T-helper 17 cell (primary cell): Measurements from ENCODE around the gene C11orf91. TPM values are rescaled to one million over a fixed set of nuclear protein-coding genes. Genes with fewer than 3 reads are reported as not detected.
"Not testable (repeated sequence)": the region's sequence is repeated elsewhere in the genome, so short reads cannot be mapped to it uniquely, and the experiment has no call there.

Source experiments
- ATAC-seq: fragments of 150-1000 bp; cut with Tn5 transposase; 2 replicates; pipeline ENCODE4 v1.10.0; 2021; ENCODE audit warnings: mild to moderate bottlenecking, moderate library complexity
- DNase-seq, 3 donors: peaks; one replicate each; pipeline versions ENCODE4 v3.0.0 to v3.0.0-alpha.2; 2020 to 2021
- H3K9me3 ChIP-seq: one replicate; pipeline ENCODE4 v1.7.0; 2013; ENCODE audit warnings: low read length, mild to moderate bottlenecking; ENCODE audit not compliant: control insufficient read depth, poor library complexity, severe bottlenecking
- H3K27ac Mint-ChIP-seq: one replicate; pipeline ENCODE4 v1.8.0; 2022; ENCODE audit warnings: mild to moderate bottlenecking, moderate library complexity, mixed read lengths
- H3K27me3 Mint-ChIP-seq: one replicate; pipeline ENCODE4 v1.8.0; 2022; ENCODE audit warnings: mixed read lengths
- H3K36me3 Mint-ChIP-seq: one replicate; pipeline ENCODE4 v1.8.0; 2022; ENCODE audit warnings: low read depth, mixed read lengths
- H3K4me1 Mint-ChIP-seq: one replicate; pipeline ENCODE4 v1.8.0; 2022; ENCODE audit warnings: mild to moderate bottlenecking, mixed read lengths
- H3K4me3 Mint-ChIP-seq: one replicate; pipeline ENCODE4 v1.8.0; 2022; ENCODE audit warnings: mild to moderate bottlenecking, moderate library complexity, mixed read lengths
- total RNA-seq, 4 donors: library from RNA in 2 of 4; stranded (reverse) in 2 of 4; gene quantifications; one replicate each; pipeline ENCODE4 v1.2.3 and lab custom pipeline; 2022 to 2026

Gene C11orf91
- total RNA-seq, 2 donors from 2014 or later: not detected

GRCh38 chr11:33687733-33688479, 12.7 kb downstream of the C11orf91 start:
- no peak overlapping the region for H3K27ac Mint-ChIP-seq
- no peaks in the 10 kb centered on the region for H3K9me3 ChIP-seq
- H3K4me1 Mint-ChIP-seq: peaks cover 5% of the 10 kb centered on the region
- H3K4me3 Mint-ChIP-seq: no peak overlapping the region
- DNase-seq: no peak
- H3K27me3 Mint-ChIP-seq: peaks cover 76% of the 10 kb centered on the region
- ATAC-seq: no peak
- H3K36me3 Mint-ChIP-seq: peaks cover 2% of the 10 kb centered on the region

- Mint-ChIP-seq H3K27ac (no peak overlapping the region), H3K27me3 (peaks cover 77% of the 10 kb centered on the region), H3K36me3 (peaks cover 2% of the 10 kb centered on the region), H3K4me3 (no peak overlapping the region), H3K4me1 (peaks cover 5% of the 10 kb centered on the region)
- H3K9me3 ChIP-seq: no peaks in the 10 kb centered on the region
- ATAC-seq (no peak), DNase-seq (no peak)
Observed at GRCh38 chr11:33685082-33685481, 15.5 kb downstream of the C11orf91 start.

- Mint-ChIP-seq H3K4me3 (no peak overlapping the region), H3K27ac (no peak overlapping the region), H3K27me3 (peaks cover 75% of the 10 kb centered on the region), H3K4me1 (peaks cover 5% of the 10 kb centered on the region), H3K36me3 (peaks cover 2% of the 10 kb centered on the region)
- ATAC-seq (no peak), DNase-seq (no peak)
- no peaks in the 10 kb centered on the region for H3K9me3 ChIP-seq
Observed at GRCh38 chr11:33684003-33684706, 16.5 kb downstream of the C11orf91 start.

- ATAC-seq (no peak), DNase-seq (no peak)
- Mint-ChIP-seq H3K27ac (no peak overlapping the region), H3K36me3 (peaks cover 2% of the 10 kb centered on the region), H3K27me3 (peaks cover 68% of the 10 kb centered on the region), H3K4me1 (peaks cover 5% of the 10 kb centered on the region), H3K4me3 (no peak overlapping the region)
- no peaks in the 10 kb centered on the region for H3K9me3 ChIP-seq
Observed at GRCh38 chr11:33682446-33682845, 18.2 kb downstream of the C11orf91 start.

- Mint-ChIP-seq H3K27ac (no peak overlapping the region), H3K36me3 (peaks cover 2% of the 10 kb centered on the region), H3K27me3 (peaks cover 68% of the 10 kb centered on the region), H3K4me3 (no peak overlapping the region), H3K4me1 (peaks cover 5% of the 10 kb centered on the region)
- DNase-seq (no peak), ATAC-seq (no peak)
- H3K9me3 ChIP-seq: no peaks in the 10 kb centered on the region
Observed at GRCh38 chr11:33682019-33682418, 18.6 kb downstream of the C11orf91 start.

GRCh38 chr11:33678616-33679015, 22.0 kb downstream of the C11orf91 start:
- not testable (repeated sequence) for H3K4me1 Mint-ChIP-seq, H3K4me3 Mint-ChIP-seq

GRCh38 chr11:33674035-33674814, 26.4 kb downstream of the C11orf91 start:
- no peak for DNase-seq
- H3K36me3 Mint-ChIP-seq: no peaks in the 10 kb centered on the region
- peaks cover 40% of the 10 kb centered on the region for H3K27me3 Mint-ChIP-seq
- H3K27ac Mint-ChIP-seq: no peak overlapping the region
- H3K4me3 Mint-ChIP-seq: no peak overlapping the region
- no peak for ATAC-seq
- H3K9me3 ChIP-seq: no peaks in the 10 kb centered on the region
- H3K4me1 Mint-ChIP-seq: no peaks in the 10 kb centered on the region

More at GRCh38 chr11:33678616-33679015, 22.0 kb downstream of the C11orf91 start:
- H3K9me3 ChIP-seq, DNase-seq, H3K27ac Mint-ChIP-seq, H3K36me3 Mint-ChIP-seq, ATAC-seq: not testable (repeated sequence)
- peaks cover 42% of the 10 kb centered on the region for H3K27me3 Mint-ChIP-seq

- DNase-seq (no peak), ATAC-seq (no peak)
- H3K9me3 ChIP-seq: no peaks in the 10 kb centered on the region
- Mint-ChIP-seq H3K27me3 (peaks cover 56% of the 10 kb centered on the region), H3K36me3 (no peaks in the 10 kb centered on the region), H3K27ac (no peak overlapping the region), H3K4me1 (no peaks in the 10 kb centered on the region), H3K4me3 (no peak overlapping the region)
Observed at GRCh38 chr11:33672273-33672672, 28.4 kb downstream of the C11orf91 start.

GRCh38 chr11:33670250-33671011, 30.2 kb downstream of the C11orf91 start:
- DNase-seq: no peak
- Mint-ChIP-seq H3K4me3 (no peak overlapping the region), H3K27ac (no peak overlapping the region), H3K27me3 (peaks cover 63% of the 10 kb centered on the region), H3K4me1 (peaks cover under 1% of the 10 kb centered on the region), H3K36me3 (peaks cover 2% of the 10 kb centered on the region)
- no peak for ATAC-seq
- no peaks in the 10 kb centered on the region for H3K9me3 ChIP-seq

GRCh38 chr11:33669598-33670249, 30.9 kb downstream of the C11orf91 start:
- H3K4me3 Mint-ChIP-seq: no peak overlapping the region
- ATAC-seq (no peak), DNase-seq (no peak)
- no peak overlapping the region for H3K27ac Mint-ChIP-seq
- H3K36me3 Mint-ChIP-seq: peaks cover 2% of the 10 kb centered on the region
- peaks cover 4% of the 10 kb centered on the region for H3K4me1 Mint-ChIP-seq
- no peaks in the 10 kb centered on the region for H3K9me3 ChIP-seq
- H3K27me3 Mint-ChIP-seq: peaks cover 69% of the 10 kb centered on the region

GRCh38 chr11:33668951-33669596, 31.6 kb downstream of the C11orf91 start:
- no peaks in the 10 kb centered on the region for H3K9me3 ChIP-seq
- Mint-ChIP-seq H3K4me1 (peaks cover 4% of the 10 kb centered on the region), H3K27me3 (peaks cover 75% of the 10 kb centered on the region), H3K4me3 (no peak overlapping the region), H3K27ac (no peak overlapping the region), H3K36me3 (peaks cover 2% of the 10 kb centered on the region)
- DNase-seq (no peak), ATAC-seq (no peak)

- DNase-seq (no peak), ATAC-seq (no peak)
- H3K36me3 Mint-ChIP-seq: peaks cover 2% of the 10 kb centered on the region
- H3K4me1 Mint-ChIP-seq: peaks cover 4% of the 10 kb centered on the region
- peaks cover 71% of the 10 kb centered on the region for H3K27me3 Mint-ChIP-seq
- no peak overlapping the region for H3K4me3 Mint-ChIP-seq
- no peak overlapping the region for H3K27ac Mint-ChIP-seq
- no peaks in the 10 kb centered on the region for H3K9me3 ChIP-seq
Observed at GRCh38 chr11:33668468-33668825, 32.2 kb downstream of the C11orf91 start.
